Nephron progenitor cell (in vitro differentiated cells): Measurements from ENCODE around the gene HTR3D.
"Not testable (repeated sequence)": the region's sequence is repeated elsewhere in the genome, so short reads cannot be mapped to it uniquely, and the experiment has no call there.

Source experiments
- DNase-seq: peaks from one replicate; pipeline ENCODE4 v3.0.0; 2021
- H3K27ac Mint-ChIP-seq: 2 replicates; pipeline ENCODE4 v1.8.0; 2021; ENCODE audit warnings: mild to moderate bottlenecking, moderate library complexity, mixed read lengths
- H3K27me3 Mint-ChIP-seq: 2 replicates; pipeline ENCODE4 v1.8.0; 2021; ENCODE audit warnings: mild to moderate bottlenecking, low read depth, mixed read lengths; ENCODE audit not compliant: poor library complexity
- H3K36me3 Mint-ChIP-seq: 2 replicates; pipeline ENCODE4 v1.8.0; 2021; ENCODE audit warnings: low read depth, mixed read lengths
- H3K4me1 Mint-ChIP-seq: 2 replicates; pipeline ENCODE4 v1.8.0; 2021; ENCODE audit warnings: mixed read lengths
- H3K4me3 Mint-ChIP-seq: 2 replicates; pipeline ENCODE4 v1.8.0; 2021; ENCODE audit warnings: mild to moderate bottlenecking, moderate library complexity, mixed read lengths
- H3K9me3 Mint-ChIP-seq: 2 replicates; pipeline ENCODE4 v1.8.0; 2021; ENCODE audit warnings: mild to moderate bottlenecking, moderate library complexity, mixed read lengths
- TF ChIP-seq, protein P1 (sequence below): fragments of 200-600 bp; sonication (generic); IDR thresholded peaks from 2 replicates; pipeline ENCODE4 v1.5.0; 2021; ENCODE audit warnings: antibody characterized with exemption

Gene HTR3D

GRCh38 chr3:184005941-184006507, 25.5 kb upstream of the HTR3D start:
- Mint-ChIP-seq H3K27ac (peak overlapping the region; percentile 23), H3K4me3 (no peak overlapping the region), H3K9me3 (no peaks in the 10 kb centered on the region), H3K36me3 (peaks cover 38% of the 10 kb centered on the region), H3K4me1 (peaks cover 20% of the 10 kb centered on the region), H3K27me3 (no peaks in the 10 kb centered on the region)
- TF ChIP-seq, protein P1, sequence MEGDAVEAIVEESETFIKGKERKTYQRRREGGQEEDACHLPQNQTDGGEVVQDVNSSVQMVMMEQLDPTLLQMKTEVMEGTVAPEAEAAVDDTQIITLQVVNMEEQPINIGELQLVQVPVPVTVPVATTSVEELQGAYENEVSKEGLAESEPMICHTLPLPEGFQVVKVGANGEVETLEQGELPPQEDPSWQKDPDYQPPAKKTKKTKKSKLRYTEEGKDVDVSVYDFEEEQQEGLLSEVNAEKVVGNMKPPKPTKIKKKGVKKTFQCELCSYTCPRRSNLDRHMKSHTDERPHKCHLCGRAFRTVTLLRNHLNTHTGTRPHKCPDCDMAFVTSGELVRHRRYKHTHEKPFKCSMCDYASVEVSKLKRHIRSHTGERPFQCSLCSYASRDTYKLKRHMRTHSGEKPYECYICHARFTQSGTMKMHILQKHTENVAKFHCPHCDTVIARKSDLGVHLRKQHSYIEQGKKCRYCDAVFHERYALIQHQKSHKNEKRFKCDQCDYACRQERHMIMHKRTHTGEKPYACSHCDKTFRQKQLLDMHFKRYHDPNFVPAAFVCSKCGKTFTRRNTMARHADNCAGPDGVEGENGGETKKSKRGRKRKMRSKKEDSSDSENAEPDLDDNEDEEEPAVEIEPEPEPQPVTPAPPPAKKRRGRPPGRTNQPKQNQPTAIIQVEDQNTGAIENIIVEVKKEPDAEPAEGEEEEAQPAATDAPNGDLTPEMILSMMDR = no peak
- no peak for DNase-seq

DNA sequence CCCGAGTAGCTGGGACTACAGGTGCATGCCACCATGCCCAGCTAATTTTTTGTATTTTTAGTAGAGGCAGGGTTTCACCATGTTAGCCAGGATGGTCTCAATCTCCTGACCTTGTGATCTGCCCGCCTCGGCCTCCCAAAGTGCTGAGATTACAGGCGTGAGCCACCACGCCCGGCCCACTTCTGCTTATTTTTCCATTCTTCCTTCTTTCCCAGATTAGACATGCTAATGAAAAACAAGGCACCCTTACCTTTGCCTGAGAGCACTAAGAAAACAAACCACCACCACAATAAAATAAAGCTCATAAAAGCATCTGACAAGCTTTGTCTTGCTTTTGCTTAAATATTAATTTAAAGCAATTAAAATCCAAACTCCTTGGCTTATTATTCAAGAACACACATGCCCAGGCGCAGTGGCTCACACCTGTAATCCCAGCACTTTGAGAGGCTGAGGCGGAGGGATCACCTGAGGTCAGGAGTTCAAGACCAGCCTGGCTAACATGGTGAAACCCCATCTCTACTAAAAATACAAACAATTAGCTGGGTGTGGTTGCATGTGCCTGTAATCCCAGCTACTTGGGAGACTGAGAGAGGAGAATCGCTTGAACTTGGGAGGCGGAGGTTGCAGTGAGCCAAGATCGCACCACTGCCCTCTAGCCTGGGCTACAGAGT, 24.3 kb upstream of the HTR3D start:
- H3K27ac Mint-ChIP-seq, DNase-seq: not testable (repeated sequence)

DNA sequence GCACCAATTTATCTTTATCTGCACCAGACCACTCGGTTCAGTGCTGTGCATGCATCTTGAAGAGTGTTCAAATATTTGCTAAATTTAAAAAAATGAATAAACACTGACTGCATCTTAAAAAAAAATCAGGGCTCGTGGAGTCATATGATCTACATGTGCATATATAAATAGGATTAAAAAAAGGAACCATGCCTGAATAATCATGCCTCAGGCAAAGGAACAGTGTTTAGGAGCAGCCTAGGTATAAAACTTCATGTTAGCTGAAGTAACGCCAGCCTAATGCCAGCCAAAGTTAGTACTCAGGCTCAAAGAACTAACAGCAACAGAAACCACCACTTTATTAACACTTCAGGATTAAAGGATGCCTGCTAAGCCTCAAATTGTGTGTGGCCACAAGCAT, 23.4 kb upstream of the HTR3D start:
- no peaks in the 10 kb centered on the region for H3K9me3 Mint-ChIP-seq
- H3K4me3 Mint-ChIP-seq = no peak overlapping the region
- H3K4me1 Mint-ChIP-seq = peaks cover 17% of the 10 kb centered on the region
- H3K27ac Mint-ChIP-seq = peak overlapping the region; percentile 7
- H3K36me3 Mint-ChIP-seq = peaks cover 53% of the 10 kb centered on the region
- no peak for DNase-seq
- TF ChIP-seq, protein P1 = no peak
- H3K27me3 Mint-ChIP-seq = no peaks in the 10 kb centered on the region

More for the DNA sequence above, 24.3 kb upstream of the HTR3D start:
- H3K27me3 Mint-ChIP-seq, H3K4me3 Mint-ChIP-seq, H3K9me3 Mint-ChIP-seq: not testable (repeated sequence)
- peaks cover 51% of the 10 kb centered on the region for H3K36me3 Mint-ChIP-seq
- H3K4me1 Mint-ChIP-seq = peaks cover 20% of the 10 kb centered on the region

GRCh38 chr3:184011230-184011876, 20.2 kb upstream of the HTR3D start:
- TF ChIP-seq, protein P1 = no peak
- H3K9me3 Mint-ChIP-seq = no peaks in the 10 kb centered on the region
- no peak overlapping the region for H3K27ac Mint-ChIP-seq
- no peak overlapping the region for H3K4me3 Mint-ChIP-seq
- no peaks in the 10 kb centered on the region for H3K27me3 Mint-ChIP-seq
- peaks cover 21% of the 10 kb centered on the region for H3K4me1 Mint-ChIP-seq
- DNase-seq = no peak
- H3K36me3 Mint-ChIP-seq = peaks cover 58% of the 10 kb centered on the region

GRCh38 chr3:184011937-184012889, 19.3 kb upstream of the HTR3D start:
- Mint-ChIP-seq H3K4me3 (no peak overlapping the region), H3K9me3 (no peaks in the 10 kb centered on the region), H3K27me3 (no peaks in the 10 kb centered on the region), H3K36me3 (peaks cover 51% of the 10 kb centered on the region), H3K27ac (no peak overlapping the region), H3K4me1 (peaks cover 26% of the 10 kb centered on the region)
- DNase-seq = no peak
- TF ChIP-seq, protein P1 = no peak
